NCI-H1105 (cell line): Measurements from ENCODE around the gene HSPB9.

Source experiments
- DNase-seq: peaks from one replicate; lab custom pipeline; 2025; lab: John Stamatoyannopoulos, UW

Gene HSPB9

GRCh38 chr17:42122371-42123303 lies at the start of gene HSPB9:
Gene HSPB9 (plus strand): TSS chr17:42122804. CDS start chr17:42122851, 47 bp downstream.
- DNase-seq = peak; percentile 59

- no peak for DNase-seq
Observed at GRCh38 chr17:42075789-42076188, 46.8 kb upstream of the HSPB9 start.

GRCh38 chr17:42076797-42077559 lies 45.6 kb upstream of the HSPB9 start:
- no peak for DNase-seq

- DNase-seq = no peak
Observed at GRCh38 chr17:42077755-42078154, 44.8 kb upstream of the HSPB9 start.

- no peak for DNase-seq
Observed at GRCh38 chr17:42078396-42079043, 44.1 kb upstream of the HSPB9 start.

- DNase-seq = no peak
Observed at GRCh38 chr17:42079541-42079940, 43.1 kb upstream of the HSPB9 start.

- no peak for DNase-seq
Observed at GRCh38 chr17:42081516-42082129, 41.0 kb upstream of the HSPB9 start.

- no peak for DNase-seq
Observed at GRCh38 chr17:42087042-42087701, 35.4 kb upstream of the HSPB9 start.

GRCh38 chr17:42087736-42088705 lies 34.6 kb upstream of the HSPB9 start:
- DNase-seq = no peak

GRCh38 chr17:42088736-42089135 lies 33.9 kb upstream of the HSPB9 start:
- no peak for DNase-seq

- DNase-seq = no peak
Observed at GRCh38 chr17:42090964-42091790, 31.4 kb upstream of the HSPB9 start.

- no peak for DNase-seq
Observed at GRCh38 chr17:42092939-42093338, 29.7 kb upstream of the HSPB9 start.

- no peak for DNase-seq
Observed at GRCh38 chr17:42094375-42095069, 28.1 kb upstream of the HSPB9 start.

GRCh38 chr17:42096360-42097111 lies 26.1 kb upstream of the HSPB9 start:
- no peak for DNase-seq

- peak; percentile 23 for DNase-seq
Observed at GRCh38 chr17:42097691-42098631, 24.6 kb upstream of the HSPB9 start, which contains the start of gene ZNF385C. Gene ZNF385C (minus strand): TSS chr17:42098473. CDS start chr17:42063056, 35,417 bp downstream.

- DNase-seq = no peak
Observed at GRCh38 chr17:42098730-42099399, 23.7 kb upstream of the HSPB9 start.
